H1 (cell line): ENCODE measurements around the gene DELE1. TPM values are rescaled to one million over a fixed set of nuclear protein-coding genes. Genes with fewer than 3 reads are reported as not detected.

ENCODE experiments used
- CTCF ChIA-PET: fragments of 300-600 bp; sonication (Branson Sonifier 250); formaldehyde crosslinking; loops from one replicate; lab custom pipeline; 2021; ENCODE audit not compliant: partially characterized antibody; lab: Charles Lee
- POLR2A ChIA-PET: fragments of 300-600 bp; sonication (Branson Sonifier 250); formaldehyde crosslinking; loops from one replicate; lab custom pipeline; 2021; ENCODE audit warnings: inconsistent platforms; ENCODE audit not compliant: partially characterized antibody; lab: Charles Lee
- DNase-seq, 2 experiments: peaks; one replicate each; pipeline versions ENCODE4 v3.0.0 to v3.0.0-alpha.2; 2010 to 2022; ENCODE audit warnings: low spot score in 2 of 2, low read depth in 1 of 2, mixed read lengths in 1 of 2
- FAIRE-seq: peaks from 2 replicates; lab custom pipeline; 2011; peaks lifted over from hg19 to GRCh38; lab: Jason Lieb, UNC
- H2AFZ ChIP-seq: 2 replicates; pipeline ENCODE4 v1.8.1; 2012; ENCODE audit warnings: low read length, inconsistent platforms
- H2AK5ac ChIP-seq: 2 replicates; pipeline ENCODE4 v1.6.1; 2013; ENCODE audit warnings: low read depth, low read length
- H2BK120ac ChIP-seq: replicated peaks from 2 replicates; pipeline ENCODE3; 2013; ENCODE audit warnings: low read depth, low read length, inconsistent platforms
- H2BK12ac ChIP-seq: 2 replicates; pipeline ENCODE4 v1.6.1; 2013; ENCODE audit warnings: low read depth, low read length
- H2BK15ac ChIP-seq: 2 replicates; pipeline ENCODE4 v1.6.1; 2013; ENCODE audit warnings: low read length
- H2BK20ac ChIP-seq: 2 replicates; pipeline ENCODE4 v1.6.1; 2013; ENCODE audit warnings: low read length
- H2BK5ac ChIP-seq: 2 replicates; pipeline ENCODE4 v1.6.1; 2013; ENCODE audit warnings: low read depth, low read length
- H3K14ac ChIP-seq: 2 replicates; pipeline ENCODE4 v1.6.1; 2013; ENCODE audit warnings: inconsistent platforms; ENCODE audit not compliant: insufficient read length
- H3K18ac ChIP-seq: 2 replicates; pipeline ENCODE4 v1.6.1; 2013; ENCODE audit warnings: low read length; ENCODE audit errors: extremely low read depth
- H3K23ac ChIP-seq: 2 replicates; pipeline ENCODE4 v1.6.1; 2013; ENCODE audit warnings: inconsistent platforms; ENCODE audit not compliant: insufficient read length
- H3K23me2 ChIP-seq: 2 replicates; pipeline ENCODE4 v1.6.1; 2013; ENCODE audit warnings: low read depth, low read length
- H3K27ac ChIP-seq: 2 replicates; pipeline ENCODE4 v1.6.1; 2011; ENCODE audit warnings: low read depth, low read length, inconsistent platforms
- H3K27me3 ChIP-seq, 4 experiments: replicated peaks in 1 of 4; 1 replicate in 1 of 4; 2 replicates in 3 of 4; pipeline versions ENCODE4 v1.6.1 to v1.8.1; 2011 to 2013; ENCODE audit warnings: low read length in 3 of 4, mild to moderate bottlenecking in 3 of 4, inconsistent platforms in 2 of 4, mixed read lengths in 2 of 4, moderate library complexity in 1 of 4; ENCODE audit not compliant: control insufficient read depth in 3 of 4, insufficient read depth in 3 of 4; ENCODE audit errors: extremely low read depth in 1 of 4
- H3K36me3 ChIP-seq, 4 experiments: 2 replicates each; pipeline versions ENCODE4 v1.6.1 to v1.8.1; 2011 to 2013; ENCODE audit warnings: mild to moderate bottlenecking in 4 of 4, low read length in 3 of 4, moderate library complexity in 2 of 4, control low read depth in 1 of 4, inconsistent platforms in 1 of 4; ENCODE audit not compliant: insufficient read depth in 4 of 4, control insufficient read depth in 2 of 4
- H3K4ac ChIP-seq: replicated peaks from 2 replicates; pipeline ENCODE3; 2013; ENCODE audit warnings: low read length, low read depth, mixed read lengths, inconsistent platforms; ENCODE audit not compliant: insufficient read length
- H3K4me1 ChIP-seq, 4 experiments: replicated peaks in 1 of 4; 1 replicate in 1 of 4; 2 replicates in 3 of 4; pipeline versions ENCODE4 v1.6.1 to v1.8.1; 2011 to 2013; ENCODE audit warnings: low read length in 3 of 4, inconsistent platforms in 2 of 4, mixed read lengths in 1 of 4; ENCODE audit not compliant: insufficient read depth in 4 of 4, control insufficient read depth in 3 of 4
- H3K4me2 ChIP-seq, 2 experiments: 2 replicates each; pipeline versions ENCODE4 v1.6.1 to v1.8.1; 2011 to 2013; ENCODE audit warnings: low read depth in 2 of 2, low read length in 2 of 2, control low read depth in 1 of 2, inconsistent platforms in 1 of 2, mild to moderate bottlenecking in 1 of 2; ENCODE audit not compliant: insufficient read depth in 1 of 2
- H3K4me3 ChIP-seq, 4 experiments: fragments of 200-600, 300-600 bp in 1 of 4; sonication (generic), shearing (Covaris generic), sonication (Bioruptor Twin) in 1 of 4; 2 replicates each; pipeline versions ENCODE4 v1.5.1 to v1.8.1; 2011 to 2016; ENCODE audit warnings: low read length in 4 of 4, low read depth in 3 of 4, control low read depth in 2 of 4, inconsistent platforms in 2 of 4, mild to moderate bottlenecking in 2 of 4, mixed read lengths in 1 of 4, moderate library complexity in 1 of 4; ENCODE audit not compliant: insufficient read depth in 2 of 4; ENCODE audit errors: extremely low read depth in 1 of 4
- H3K56ac ChIP-seq: replicated peaks from 2 replicates; pipeline ENCODE3; 2013; ENCODE audit warnings: low read depth, mild to moderate bottlenecking, mixed read lengths, low read length, inconsistent platforms; ENCODE audit not compliant: insufficient read length
- H3K79me1 ChIP-seq: 2 replicates; pipeline ENCODE4 v1.6.1; 2013; ENCODE audit warnings: low read depth, low read length, control low read depth
- H3K79me2 ChIP-seq, 2 experiments: 2 replicates each; pipeline versions ENCODE4 v1.6.1 to v1.8.1; 2012 to 2013; ENCODE audit warnings: low read length in 2 of 2, mild to moderate bottlenecking in 2 of 2, inconsistent platforms in 1 of 2; ENCODE audit not compliant: insufficient read depth in 2 of 2, control insufficient read depth in 1 of 2
- H3K9ac ChIP-seq, 4 experiments: replicated peaks in 1 of 4; 1 replicate in 1 of 4; 2 replicates in 3 of 4; pipeline versions ENCODE4 v1.6.1 to v1.8.1; 2011 to 2013; ENCODE audit warnings: low read depth in 3 of 4, low read length in 3 of 4, control low read depth in 2 of 4, mild to moderate bottlenecking in 2 of 4, moderate library complexity in 2 of 4, inconsistent platforms in 1 of 4; ENCODE audit errors: extremely low read depth in 1 of 4
- H3K9me3 ChIP-seq, 2 experiments: 2 replicates each; pipeline versions ENCODE4 v1.6.1 to v1.8.1; 2012 to 2013; ENCODE audit warnings: mild to moderate bottlenecking in 2 of 2, moderate library complexity in 2 of 2, control low read depth in 1 of 2, inconsistent platforms in 1 of 2, low read depth in 1 of 2, low read length in 1 of 2, mixed read lengths in 1 of 2; ENCODE audit not compliant: insufficient read depth in 2 of 2
- H4K20me1 ChIP-seq, 2 experiments: replicated peaks in 1 of 2; 2 replicates each; pipeline versions ENCODE3 to v1.8.1; 2011 to 2013; ENCODE audit warnings: inconsistent platforms in 2 of 2, low read length in 2 of 2, mild to moderate bottlenecking in 1 of 2; ENCODE audit not compliant: insufficient read depth in 2 of 2, control insufficient read depth in 1 of 2
- H4K5ac ChIP-seq: 2 replicates; pipeline ENCODE4 v1.6.1; 2013; ENCODE audit warnings: low read length, low read depth, mixed read lengths, inconsistent platforms; ENCODE audit not compliant: insufficient read length
- H4K8ac ChIP-seq: 2 replicates; pipeline ENCODE4 v1.8.0; 2013; ENCODE audit warnings: mild to moderate bottlenecking, moderate library complexity, low read length, inconsistent platforms; ENCODE audit not compliant: insufficient read depth; ENCODE audit errors: extremely low read depth
- H4K91ac ChIP-seq: replicated peaks from 2 replicates; pipeline ENCODE3; 2013; ENCODE audit warnings: low read length, mixed read lengths, inconsistent platforms; ENCODE audit not compliant: insufficient read length
- CHD2 ChIP-seq: IDR thresholded peaks from 2 replicates; pipeline ENCODE4 v1.6.1; 2012; ENCODE audit warnings: low read length, improper control_type of control experiment
- EGR1 ChIP-seq: IDR thresholded peaks from 2 replicates; pipeline ENCODE4 v1.6.1; 2011; ENCODE audit warnings: low read depth, low read length, borderline replicate concordance
- JUN ChIP-seq: IDR thresholded peaks from 2 replicates; pipeline ENCODE4 v1.6.1; 2011; ENCODE audit warnings: low read depth, mild to moderate bottlenecking, improper control_type of control experiment, low read length
- NRF1 ChIP-seq: IDR thresholded peaks from 2 replicates; pipeline ENCODE4 v1.6.1; 2011; ENCODE audit warnings: mild to moderate bottlenecking, low read depth, low read length, improper control_type of control experiment
- PHF8 ChIP-seq: fragments of 200-600 bp; sonication (generic); conservative IDR thresholded peaks from 2 replicates; pipeline ENCODE4 v1.7.1; 2012; ENCODE audit warnings: low read depth, mild to moderate bottlenecking, inconsistent platforms, low read length, moderate library complexity
- RBBP5 ChIP-seq: IDR thresholded peaks from 2 replicates; pipeline ENCODE4 v1.7.1; 2012; ENCODE audit warnings: low read depth, mild to moderate bottlenecking, inconsistent platforms, low read length, moderate library complexity, borderline replicate concordance
- SIN3A ChIP-seq, 2 experiments: IDR thresholded peaks in 1 of 2; conservative IDR thresholded peaks in 1 of 2; 2 replicates each; pipeline ENCODE4 v1.6.1; 2011 to 2012; ENCODE audit warnings: low read length in 2 of 2, improper control_type of control experiment in 1 of 2, low read depth in 1 of 2, mild to moderate bottlenecking in 1 of 2
- SIX5 ChIP-seq: IDR thresholded peaks from 2 replicates; pipeline ENCODE4 v1.6.1; 2011; ENCODE audit warnings: mild to moderate bottlenecking, low read depth, low read length
- WGBS, 2 experiments: shearing (Covaris generic) in 1 of 2; methylation state at CpG; one replicate each; pipeline versions ENCODE4 v1.1.6 to v1.1.7; 2013 to 2015; ENCODE audit warnings: low lambda C conversion rate in 2 of 2, mixed read lengths in 2 of 2, inconsistent platforms in 1 of 2, low coverage in 1 of 2, missing lambda C conversion rate in 1 of 2; ENCODE audit not compliant: insufficient replicate concordance in 2 of 2, insufficient coverage in 1 of 2, insufficient read length in 1 of 2; ENCODE audit errors: extremely low coverage in 1 of 2, missing lambda C conversion rate in 1 of 2; 5-methylcytosine and 5-hydroxymethylcytosine counted together
- polyA plus RNA-seq, 7 experiments: library from polyadenylated mRNA; depleted of rRNA in 3 of 7; stranded (reverse) in 5 of 7; unstranded in 2 of 7; fragments of >200 nt in 5 of 7; fragments of 200-250 nt in 2 of 7; gene quantifications; 1 replicate in 5 of 7; 2 replicates in 1 of 7; 4 replicates in 1 of 7; pipeline versions ENCODE4 v1.2.1 to v1.2.3, GENCODE V29; 2011 to 2013; ENCODE audit warnings: missing spikeins in 2 of 7, mixed read lengths in 2 of 7
- total RNA-seq: library from RNA; stranded (reverse); fragmentation: NEBNext Ultra II Directional; extraction: Animal tissue kit (Norgen Biotek cat#: 25700); gene quantifications from 2 replicates; pipeline ENCODE4 v1.2.1, GENCODE V29; 2021

The DELE1 gene
- total and polyA plus RNA-seq, 2 of the 8 experiments (the other 6 are each of a cell fraction or from before 2014, with no cell fraction given), result 61.4 to 114 TPM

- Histone ChIP-seq H2BK20ac (no peak overlapping the region), H3K79me1 (no peaks in the 10 kb centered on the region), H2BK12ac (no peak overlapping the region), H4K8ac (no peak overlapping the region), H3K4ac (no peak overlapping the region), H2BK15ac (no peak overlapping the region), H3K9me3 (no peaks in the 10 kb centered on the region), H3K27me3 (no peaks in the 10 kb centered on the region; a peak in 1 of 7 replicates), H3K79me2 (no peaks in the 10 kb centered on the region), H3K36me3 (no peaks in the 10 kb centered on the region), H2BK5ac (no peak overlapping the region), H3K4me2 (no peak overlapping the region), H4K5ac (no peak overlapping the region), H4K20me1 (no peaks in the 10 kb centered on the region), H2BK120ac (no peak overlapping the region), H3K14ac (no peak overlapping the region), H3K27ac (no peak overlapping the region), H3K4me3 (no peak overlapping the region), H2AK5ac (no peak overlapping the region), H2AFZ (no peak overlapping the region), H3K18ac (no peak overlapping the region), H3K23ac (no peak overlapping the region), H3K9ac (no peak overlapping the region), H3K23me2 (no peaks in the 10 kb centered on the region), H3K4me1 (no peaks in the 10 kb centered on the region), H4K91ac (no peak overlapping the region), H3K56ac (no peak overlapping the region)
- WGBS, 2 experiments, result 78% methylated on average over 4 of the region's 4 CpGs; no CpG with 5 or more reads in 1 of the 2 experiments
- POLR2A ChIA-PET, result no interaction called here
- FAIRE-seq (no peak), DNase-seq (no peak)
- CTCF ChIA-PET, result interaction anchor here (0.6 to 2.3 kb wide), 6 partner anchors 12 to 211 kb away, joined by 3 to 9 read pairs (median 4); no protein-coding TSS in a partner anchor
- TF ChIP-seq EGR1 (no peak), SIN3A (conservative IDR thresholded peaks at IDR 0.05 in 1 of 2, IDR thresholded peaks at IDR 0.05 in 1 of 2; ENCODE audit: low read depth in 1 of 2, low read length in 2 of 2) (no peak), SIX5 (no peak), JUN (no peak), CHD2 (no peak), NRF1 (no peak), PHF8 (no peak), RBBP5 (no peak)
Measured at GRCh38 chr5:141903261-141903660, 20.4 kb upstream of the DELE1 start.
